GM12878 (cell line): ENCODE data around the gene CCL22. TPM values are rescaled to one million over a fixed set of nuclear protein-coding genes. Genes with fewer than 3 reads are reported as not detected.
A peak's percentile ranks its signal among the peaks of the same experiment; 100 is the strongest.

ENCODE experiments used
- ATF2 ChIP-seq: IDR thresholded peaks from 2 replicates; pipeline ENCODE4 v1.6.1; 2012; ENCODE audit warnings: low read length, inconsistent platforms
- BHLHE40 ChIP-seq, 2 experiments: fragments of 450-650 bp in 1 of 2; IDR thresholded peaks; 2 replicates each; pipeline ENCODE4 v1.6.1; 2011 to 2017; ENCODE audit warnings: low read depth in 2 of 2, borderline replicate concordance in 1 of 2, improper control_type of control experiment in 1 of 2, low read length in 1 of 2, mild to moderate bottlenecking in 1 of 2
- EED ChIP-seq: sonication (generic); IDR thresholded peaks from 2 replicates; pipeline ENCODE4 v1.6.1; 2016; ENCODE audit warnings: antibody characterized with exemption, low read depth
- EP300 ChIP-seq, 2 experiments: fragments of 150-350 bp in 1 of 2; IDR thresholded peaks; 2 replicates each; pipeline ENCODE4 v1.6.1; 2011 to 2012; ENCODE audit warnings: low read depth in 2 of 2, low read length in 2 of 2, borderline replicate concordance in 1 of 2, improper control_type of control experiment in 1 of 2, inconsistent platforms in 1 of 2; ENCODE audit not compliant: control insufficient read depth in 1 of 2
- ESRRA ChIP-seq: IDR thresholded peaks from 2 replicates; pipeline ENCODE4 v1.6.1; 2012; ENCODE audit warnings: mild to moderate bottlenecking, low read length, improper control_type of control experiment
- FOXK2 ChIP-seq: fragments of 450-650 bp; IDR thresholded peaks from 2 replicates; pipeline ENCODE4 v1.6.1; 2017; ENCODE audit warnings: mild to moderate bottlenecking, moderate library complexity
- GATAD2B ChIP-seq: fragments of 450-650 bp; conservative IDR thresholded peaks from 2 replicates; pipeline ENCODE4 v1.6.1; 2017; ENCODE audit warnings: low read depth, mild to moderate bottlenecking, moderate library complexity
- LARP7 ChIP-seq: fragments of 450-650 bp; IDR thresholded peaks from 2 replicates; pipeline ENCODE4 v1.6.1; 2017; ENCODE audit warnings: mild to moderate bottlenecking
- MTA2 ChIP-seq: fragments of 450-650 bp; IDR thresholded peaks from 2 replicates; pipeline ENCODE4 v1.6.1; 2016; ENCODE audit warnings: low read depth, mild to moderate bottlenecking, moderate library complexity
- MYB ChIP-seq: fragments of 150-350 bp; IDR thresholded peaks from 2 replicates; pipeline ENCODE4 v1.6.1; 2014; ENCODE audit warnings: mild to moderate bottlenecking, low read depth, low read length, borderline replicate concordance
- NR2C1 ChIP-seq: fragments of 450-650 bp; IDR thresholded peaks from 2 replicates; pipeline ENCODE4 v1.6.1; 2017; ENCODE audit warnings: antibody characterized with exemption, mild to moderate bottlenecking, moderate library complexity
- PAX8 ChIP-seq: fragments of 450-650 bp; IDR thresholded peaks from 2 replicates; pipeline ENCODE4 v1.6.1; 2017; ENCODE audit warnings: mild to moderate bottlenecking, moderate library complexity
- PBX3 ChIP-seq: IDR thresholded peaks from 2 replicates; pipeline ENCODE4 v1.6.1; 2011; ENCODE audit warnings: mild to moderate bottlenecking, low read depth, low read length, moderate library complexity; ENCODE audit not compliant: insufficient replicate concordance
- PML ChIP-seq: IDR thresholded peaks from 2 replicates; pipeline ENCODE4 v1.6.1; 2012; ENCODE audit warnings: low read length, inconsistent platforms
- POLR2AphosphoS2 ChIP-seq: IDR thresholded peaks from 2 replicates; pipeline ENCODE4 v1.6.1; 2011; ENCODE audit warnings: low read depth, mild to moderate bottlenecking, low read length, improper control_type of control experiment, moderate library complexity
- SIX5 ChIP-seq: IDR thresholded peaks from 2 replicates; pipeline ENCODE4 v1.6.1; 2011; ENCODE audit warnings: mild to moderate bottlenecking, low read depth, low read length, moderate library complexity; ENCODE audit not compliant: severe bottlenecking
- SMAD5 ChIP-seq: IDR thresholded peaks from 2 replicates; pipeline ENCODE4 v1.6.1; 2016; ENCODE audit warnings: antibody characterized with exemption, low read depth
- SP1 ChIP-seq: IDR thresholded peaks from one replicate; pipeline ENCODE4 v1.6.1; 2011; ENCODE audit warnings: low read depth, low read length
- TCF12 ChIP-seq: IDR thresholded peaks from 2 replicates; pipeline ENCODE4 v1.6.1; 2011; ENCODE audit warnings: low read depth, mild to moderate bottlenecking, low read length
- YBX1 ChIP-seq: fragments of 450-650 bp; IDR thresholded peaks from 2 replicates; pipeline ENCODE4 v1.6.1; 2016; ENCODE audit warnings: antibody characterized with exemption
- ZNF687 ChIP-seq: fragments of 450-650 bp; IDR thresholded peaks from 2 replicates; pipeline ENCODE4 v1.6.1; 2017; ENCODE audit warnings: mild to moderate bottlenecking, moderate library complexity
- ZSCAN29 ChIP-seq: fragments of 450-650 bp; IDR thresholded peaks from 2 replicates; pipeline ENCODE4 v1.6.1; 2017; ENCODE audit warnings: mild to moderate bottlenecking, moderate library complexity
- polyA plus RNA-seq, 11 experiments: library from polyadenylated mRNA; depleted of rRNA in 4 of 11; unstranded in 6 of 11; stranded (reverse) in 5 of 11; fragments of >200 nt; fragmentation: Nextera tagmentation in 4 of 11; fragmentation: Illumina TruSeq in 1 of 11; extraction: Ambion mirVana in 4 of 11; extraction: Trizol in 1 of 11; gene quantifications; 1 replicate in 1 of 11; 2 replicates in 10 of 11; pipeline versions ENCODE4 v1.2.1 to v1.2.3, GENCODE V29; 2011 to 2016; ENCODE audit warnings: inconsistent platforms in 2 of 11, missing spikeins in 2 of 11, low read depth in 1 of 11
- total RNA-seq, 4 experiments: library from RNA; depleted of rRNA in 3 of 4; stranded (reverse); fragments of >200 nt in 3 of 4; fragmentation: Illumina TruSeq in 1 of 4; extraction: Trizol in 1 of 4; gene quantifications; 2 replicates each; pipeline versions ENCODE4 v1.2.1 to v1.2.3, GENCODE V29; 2013 to 2021
- TF ChIP-seq, protein P1 (sequence below): IDR thresholded peaks from 2 replicates; pipeline ENCODE4 v1.6.1; 2012; ENCODE audit warnings: low read depth, low read length, improper control_type of control experiment
- TF ChIP-seq, protein P2 (sequence below): fragments of 450-650 bp; conservative IDR thresholded peaks from 2 replicates; pipeline ENCODE4 v1.6.1; 2017; ENCODE audit warnings: mild to moderate bottlenecking, moderate library complexity

Gene CCL22
- total and polyA plus RNA-seq, 10 of the 15 experiments (the other 5 are each of a cell fraction or from before 2014, with no cell fraction given): 38.0 to 704 (median 349) TPM

DNA sequence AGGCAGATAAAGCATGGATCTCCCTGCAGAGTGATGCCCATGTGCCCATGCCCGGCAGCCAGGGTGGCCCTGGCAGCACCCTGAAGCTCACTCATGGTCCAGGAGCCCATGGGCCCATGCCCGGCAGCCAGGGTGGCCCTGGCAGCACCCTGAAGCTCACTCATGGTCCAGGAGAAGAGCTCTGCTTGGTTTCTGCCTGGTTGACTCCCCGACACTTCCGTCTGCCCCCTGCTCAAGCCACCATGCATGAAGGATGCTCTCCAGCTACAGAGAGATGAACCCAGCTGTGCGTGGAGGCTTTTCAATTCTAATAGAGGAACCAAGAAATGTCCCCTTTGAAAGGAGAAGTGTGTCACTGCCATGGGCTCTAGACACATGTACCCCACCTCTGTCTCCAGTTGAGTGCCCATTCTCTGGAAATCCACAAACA lies 54.7 kb downstream of the CCL22 start (continued):
- TF ChIP-seq SMAD5: no peak
- no peak for TF ChIP-seq PBX3
- TF ChIP-seq, protein P1, sequence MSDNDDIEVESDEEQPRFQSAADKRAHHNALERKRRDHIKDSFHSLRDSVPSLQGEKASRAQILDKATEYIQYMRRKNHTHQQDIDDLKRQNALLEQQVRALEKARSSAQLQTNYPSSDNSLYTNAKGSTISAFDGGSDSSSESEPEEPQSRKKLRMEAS: no peak
- no peak; the same call in 1 of the 2 replicates for TF ChIP-seq ZNF687
- TF ChIP-seq, protein P2, sequence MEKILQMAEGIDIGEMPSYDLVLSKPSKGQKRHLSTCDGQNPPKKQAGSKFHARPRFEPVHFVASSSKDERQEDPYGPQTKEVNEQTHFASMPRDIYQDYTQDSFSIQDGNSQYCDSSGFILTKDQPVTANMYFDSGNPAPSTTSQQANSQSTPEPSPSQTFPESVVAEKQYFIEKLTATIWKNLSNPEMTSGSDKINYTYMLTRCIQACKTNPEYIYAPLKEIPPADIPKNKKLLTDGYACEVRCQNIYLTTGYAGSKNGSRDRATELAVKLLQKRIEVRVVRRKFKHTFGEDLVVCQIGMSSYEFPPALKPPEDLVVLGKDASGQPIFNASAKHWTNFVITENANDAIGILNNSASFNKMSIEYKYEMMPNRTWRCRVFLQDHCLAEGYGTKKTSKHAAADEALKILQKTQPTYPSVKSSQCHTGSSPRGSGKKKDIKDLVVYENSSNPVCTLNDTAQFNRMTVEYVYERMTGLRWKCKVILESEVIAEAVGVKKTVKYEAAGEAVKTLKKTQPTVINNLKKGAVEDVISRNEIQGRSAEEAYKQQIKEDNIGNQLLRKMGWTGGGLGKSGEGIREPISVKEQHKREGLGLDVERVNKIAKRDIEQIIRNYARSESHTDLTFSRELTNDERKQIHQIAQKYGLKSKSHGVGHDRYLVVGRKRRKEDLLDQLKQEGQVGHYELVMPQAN: no peak
- TF ChIP-seq EED: peak; percentile 80
- TF ChIP-seq TCF12: peak; percentile 74
- no peak for TF ChIP-seq POLR2AphosphoS2
- no peak for TF ChIP-seq ZSCAN29
- TF ChIP-seq ATF2: no peak
- no peak for TF ChIP-seq PAX8
- no peak for TF ChIP-seq YBX1
- no peak for TF ChIP-seq BHLHE40 (IDR thresholded peaks at IDR 0.05; ENCODE audit: borderline replicate concordance in 1 of 2, low read depth in 2 of 2, low read length in 1 of 2)
- no peak for TF ChIP-seq LARP7
- no peak for TF ChIP-seq SP1
- TF ChIP-seq PML: no peak
- no peak for TF ChIP-seq MTA2
- no peak for TF ChIP-seq NR2C1
- no peak for TF ChIP-seq SIX5
- TF ChIP-seq FOXK2: no peak
- peak; percentile 19; the same call in 1 of the 2 replicates for TF ChIP-seq GATAD2B
- no peak for TF ChIP-seq ESRRA
- TF ChIP-seq EP300 (IDR thresholded peaks at IDR 0.05; ENCODE audit: borderline replicate concordance in 1 of 2, control insufficient read depth in 1 of 2, low read depth in 2 of 2, low read length in 2 of 2): no peak
- TF ChIP-seq MYB: no peak
